Natural killer cell (primary cell): Measurements from ENCODE around the gene FEM1C. TPM values are rescaled to one million over a fixed set of nuclear protein-coding genes. Genes with fewer than 3 reads are reported as not detected.

Experiments used
- ATAC-seq, 3 donors: fragments of 150-1000 bp in 2 of 3; fragments of 200-7000 bp in 1 of 3; cut with Tn5 transposase; 1 replicate in 1 of 3; 2 replicates in 2 of 3; pipeline ENCODE4 v1.10.0; 2021; ENCODE audit warnings: mild to moderate bottlenecking in 2 of 3, moderate library complexity in 2 of 3
- DNase-seq, 2 donors: peaks; one replicate each; pipeline versions ENCODE4 v3.0.0 to v3.0.0-alpha.2; 2013 to 2021; ENCODE audit warnings: mixed read lengths in 1 of 2
- H3K27ac ChIP-seq: one replicate; pipeline ENCODE4 v1.5.1; 2013; ENCODE audit warnings: mild to moderate bottlenecking, low read length
- H3K27me3 ChIP-seq: one replicate; pipeline ENCODE4 v1.6.1; 2013; ENCODE audit warnings: low read length; ENCODE audit not compliant: control insufficient read depth, insufficient read depth
- H3K36me3 ChIP-seq: one replicate; pipeline ENCODE4 v1.6.1; 2013; ENCODE audit warnings: low read length; ENCODE audit not compliant: control insufficient read depth, insufficient read depth
- H3K4me1 ChIP-seq: one replicate; pipeline ENCODE4 v1.6.1; 2013; ENCODE audit warnings: low read length; ENCODE audit not compliant: control insufficient read depth, insufficient read depth
- H3K4me3 ChIP-seq: one replicate; pipeline ENCODE4 v1.5.1; 2013; ENCODE audit warnings: low read length
- H3K9me3 ChIP-seq: one replicate; pipeline ENCODE4 v1.6.1; 2013; ENCODE audit warnings: low read length; ENCODE audit not compliant: control insufficient read depth, insufficient read depth
- H3K27ac Mint-ChIP-seq, 2 donors: one replicate each; pipeline ENCODE4 v1.8.0; 2022; ENCODE audit warnings: mild to moderate bottlenecking in 2 of 2, mixed read lengths in 2 of 2, moderate library complexity in 1 of 2
- H3K27me3 Mint-ChIP-seq, 2 donors: one replicate each; pipeline ENCODE4 v1.8.0; 2022; ENCODE audit warnings: low read depth in 2 of 2, mixed read lengths in 2 of 2
- H3K36me3 Mint-ChIP-seq: one replicate; pipeline ENCODE4 v1.8.0; 2022; ENCODE audit warnings: mixed read lengths
- H3K4me1 Mint-ChIP-seq, 2 donors: one replicate each; pipeline ENCODE4 v1.8.0; 2022; ENCODE audit warnings: mixed read lengths in 2 of 2
- H3K4me3 Mint-ChIP-seq: one replicate; pipeline ENCODE4 v1.8.0; 2022; ENCODE audit warnings: mild to moderate bottlenecking, moderate library complexity, mixed read lengths
- H3K9me3 Mint-ChIP-seq, 2 donors: one replicate each; pipeline ENCODE4 v1.8.0; 2022; ENCODE audit warnings: mixed read lengths in 2 of 2
- CTCF ChIP-seq: fragments of 200-600 bp; IDR thresholded peaks from one replicate; pipeline ENCODE4 v1.8.0; 2022; ENCODE audit warnings: antibody characterized with exemption
- whole genome bisulfite sequencing: methylation state at CpG from one replicate; pipeline ENCODE4 v1.1.7; 2013; ENCODE audit warnings: missing lambda C conversion rate; ENCODE audit not compliant: insufficient coverage; 5-methylcytosine and 5-hydroxymethylcytosine counted together
- intact Hi-C: fragments of 100-400 bp; cut with micrococcal nuclease; formaldehyde crosslinking; loops from one replicate; pipeline ENCODE4 v1.14.2; 2022
- total RNA-seq, 4 donors: library from RNA; stranded (reverse); fragments of 120-200 nt in 1 of 4; gene quantifications; one replicate each; pipeline versions ENCODE4 v1.2.3 to v1.2.4, GENCODE V29; 2013 to 2022

Gene FEM1C
- total RNA-seq, 3 donors from 2014 or later (not counting 1 experiment from before 2014, with no cell fraction given), result 33.8 to 48.6 (median 36.2) TPM

- Mint-ChIP-seq H3K27me3 (peaks cover 8% of the 10 kb centered on the region in 2 donors), H3K4me1 (peaks cover 0 to 4% of the 10 kb centered on the region in 2 donors), H3K27ac (no peak overlapping the region), H3K4me3 (no peak overlapping the region), H3K9me3 (no peaks in the 10 kb centered on the region), H3K36me3 (no peaks in the 10 kb centered on the region)
- H3K4me1 ChIP-seq, result no peaks in the 10 kb centered on the region
- H3K9me3 ChIP-seq, result no peaks in the 10 kb centered on the region
- no peak for TF ChIP-seq CTCF
- H3K27ac ChIP-seq, result no peak overlapping the region
- ATAC-seq, result no peak
- intact Hi-C loops, result no loop called here
- no peak overlapping the region for H3K4me3 ChIP-seq
- DNase-seq, result no peak
- no CpG with 5 or more reads among the region's 2 CpGs for WGBS
- no peaks in the 10 kb centered on the region for H3K36me3 ChIP-seq
- H3K27me3 ChIP-seq, result no peaks in the 10 kb centered on the region
Observed at GRCh38 chr5:115573133-115573532, 28.6 kb upstream of the FEM1C start.

- DNase-seq, result no peak
- H3K9me3 ChIP-seq, result no peaks in the 10 kb centered on the region
- H3K27me3 Mint-ChIP-seq, result peaks cover 8% of the 10 kb centered on the region in 2 donors
- ATAC-seq, result no peak
- H3K4me3 Mint-ChIP-seq, result no peak overlapping the region
- no peaks in the 10 kb centered on the region for H3K9me3 Mint-ChIP-seq
- H3K4me1 ChIP-seq, result no peaks in the 10 kb centered on the region
- intact Hi-C loops, result no loop called here
- 93% methylated on average over 5 of the region's 5 CpGs for WGBS
- peaks cover 0 to 4% of the 10 kb centered on the region in 2 donors for H3K4me1 Mint-ChIP-seq
- H3K27me3 ChIP-seq, result no peaks in the 10 kb centered on the region
- H3K27ac Mint-ChIP-seq, result no peak overlapping the region
- H3K36me3 ChIP-seq, result no peaks in the 10 kb centered on the region
- no peak overlapping the region for H3K27ac ChIP-seq
- no peak for TF ChIP-seq CTCF
- H3K4me3 ChIP-seq, result no peak overlapping the region
- H3K36me3 Mint-ChIP-seq, result no peaks in the 10 kb centered on the region
Observed at GRCh38 chr5:115571441-115571878, 26.9 kb upstream of the FEM1C start.

GRCh38 chr5:115568668-115569067 lies 24.1 kb upstream of the FEM1C start:
- Mint-ChIP-seq H3K4me1 (no peaks in the 10 kb centered on the region), H3K9me3 (no peaks in the 10 kb centered on the region)
- intact Hi-C loops, result no loop called here

More at GRCh38 chr5:115568668-115569067, 24.1 kb upstream of the FEM1C start:
- no peaks in the 10 kb centered on the region for H3K36me3 ChIP-seq
- H3K9me3 ChIP-seq, result no peaks in the 10 kb centered on the region
- no peak overlapping the region for H3K27ac Mint-ChIP-seq
- H3K4me3 ChIP-seq, result no peak overlapping the region
- no peaks in the 10 kb centered on the region for H3K36me3 Mint-ChIP-seq
- no CpG with 5 or more reads among the region's 1 CpG for WGBS
- no peak for ATAC-seq
- no peaks in the 10 kb centered on the region for H3K27me3 ChIP-seq
- H3K4me1 ChIP-seq, result no peaks in the 10 kb centered on the region
- no peak for TF ChIP-seq CTCF
- H3K27me3 Mint-ChIP-seq, result peaks cover 7 to 15% of the 10 kb centered on the region in 2 donors
- no peak for DNase-seq
- no peak overlapping the region for H3K4me3 Mint-ChIP-seq
- H3K27ac ChIP-seq, result no peak overlapping the region
